AG04450 (cell line): ENCODE measurements around the gene SF3B5. TPM values are rescaled to one million over a fixed set of nuclear protein-coding genes. Genes with fewer than 3 reads are reported as not detected.

Experiments
- CTCF ChIA-PET: fragments of 300-600, 350-600 bp; formaldehyde crosslinking; extraction: SDS; loops from one replicate; lab custom pipeline; 2022; ENCODE audit warnings: antibody characterized with exemption, inconsistent platforms; lab: Charles Lee
- POLR2A ChIA-PET: fragments of 350-600 bp; formaldehyde crosslinking; extraction: SDS; loops from one replicate; lab custom pipeline; 2021; ENCODE audit warnings: antibody characterized with exemption, inconsistent platforms; lab: Yijun Ruan, JAX
- DNase-seq: peaks from one replicate; pipeline ENCODE4 v3.0.0-alpha.2; 2011; ENCODE audit warnings: low read depth, low spot score
- H3K27ac ChIP-seq: one replicate; pipeline ENCODE4 v1.5.1; 2012; ENCODE audit warnings: low read depth, low read length, control low read depth
- H3K27me3 ChIP-seq: one replicate; pipeline ENCODE4 v1.6.0; 2012; ENCODE audit warnings: low read length; ENCODE audit not compliant: control insufficient read depth, insufficient read depth
- H3K4me3 ChIP-seq: 2 replicates; pipeline ENCODE4 v1.5.1; 2011; ENCODE audit warnings: mild to moderate bottlenecking, low read depth, low read length, control low read depth
- H3K9me3 ChIP-seq: 2 replicates; pipeline ENCODE4 v1.5.1; 2012; ENCODE audit warnings: low read length; ENCODE audit not compliant: control insufficient read depth, insufficient read depth
- CTCF ChIP-seq: IDR thresholded peaks from 2 replicates; pipeline ENCODE4 v1.5.1; 2011; ENCODE audit warnings: low read depth, low read length, control low read depth, inconsistent platforms
- polyA plus RNA-seq: library from polyadenylated mRNA; depleted of rRNA; stranded (reverse); fragments of >200 nt; gene quantifications from 2 replicates; pipeline ENCODE4 v1.2.3, GENCODE V29; 2011

SF3B5 gene
- polyA plus RNA-seq, 1 experiment: 152 TPM

- no peak overlapping the region for H3K27ac ChIP-seq
These were observed 28.5 kb upstream of the SF3B5 start for GRCh38 chr6:144123836-144124235.

DNA sequence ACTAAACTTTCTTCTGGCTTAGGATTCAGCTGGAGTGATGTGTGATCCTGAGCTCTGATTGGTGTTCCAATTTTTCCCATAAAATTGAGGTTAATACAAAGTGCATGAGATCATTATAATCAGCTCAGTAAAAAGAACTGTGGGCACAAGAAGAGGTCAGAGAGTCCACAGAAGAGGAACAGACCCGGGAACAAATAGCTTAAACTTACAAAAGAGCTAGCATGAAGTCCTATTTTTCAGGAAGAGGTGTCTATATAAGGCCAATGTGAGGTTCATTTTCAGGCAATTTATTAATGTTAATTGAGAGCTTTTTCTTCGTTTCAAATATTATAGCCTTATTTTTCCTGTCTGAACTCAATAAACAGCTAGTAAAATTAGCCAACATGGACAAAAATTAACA lies 28.0 kb upstream of the SF3B5 start:
- CTCF ChIA-PET: interaction anchor here (0.6 kb wide), 1 partner anchor 21 kb away, joined by 3 read pairs; no protein-coding TSS in a partner anchor
- no peaks in the 10 kb centered on the region for H3K9me3 ChIP-seq
- no peak for TF ChIP-seq CTCF
- no peak for DNase-seq
- no peak overlapping the region for H3K27ac ChIP-seq
- POLR2A ChIA-PET: no interaction called here
- no peaks in the 10 kb centered on the region for H3K27me3 ChIP-seq
- no peak overlapping the region for H3K4me3 ChIP-seq

More at GRCh38 chr6:144123836-144124235, 28.5 kb upstream of the SF3B5 start:
- no peaks in the 10 kb centered on the region for H3K27me3 ChIP-seq
- no peak overlapping the region for H3K4me3 ChIP-seq
- CTCF ChIA-PET: interaction anchor here (0.6 kb wide), 1 partner anchor 21 kb away, joined by 3 read pairs; no protein-coding TSS in a partner anchor
- POLR2A ChIA-PET: no interaction called here
- DNase-seq: no peak
- H3K9me3 ChIP-seq: no peaks in the 10 kb centered on the region
- no peak for TF ChIP-seq CTCF

DNA sequence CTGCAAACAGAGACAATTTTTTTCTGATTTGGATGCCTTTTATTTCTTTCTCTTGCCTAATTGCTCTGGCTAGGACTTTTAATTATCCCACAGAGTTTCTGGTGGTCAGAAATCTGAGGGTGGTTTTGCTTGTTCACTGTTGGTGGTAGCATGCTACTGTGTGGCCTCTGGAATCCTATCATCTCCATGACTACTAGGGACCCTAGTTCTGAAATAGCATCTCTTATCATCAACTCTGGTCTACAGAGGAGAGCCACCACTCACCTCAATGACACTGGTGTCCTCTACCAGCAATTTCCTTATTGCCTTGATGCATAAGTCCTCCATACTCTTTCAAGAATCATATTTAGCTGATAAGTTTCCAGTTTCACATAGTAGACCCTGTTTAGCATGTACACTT lies 27.5 kb upstream of the SF3B5 start:
- DNase-seq: no peak
- ChIA-PET CTCF (no interaction called here), POLR2A (no interaction called here)
- TF ChIP-seq CTCF: no peak
- Histone ChIP-seq H3K4me3 (no peak overlapping the region), H3K27me3 (no peaks in the 10 kb centered on the region), H3K9me3 (no peaks in the 10 kb centered on the region), H3K27ac (no peak overlapping the region)

DNA sequence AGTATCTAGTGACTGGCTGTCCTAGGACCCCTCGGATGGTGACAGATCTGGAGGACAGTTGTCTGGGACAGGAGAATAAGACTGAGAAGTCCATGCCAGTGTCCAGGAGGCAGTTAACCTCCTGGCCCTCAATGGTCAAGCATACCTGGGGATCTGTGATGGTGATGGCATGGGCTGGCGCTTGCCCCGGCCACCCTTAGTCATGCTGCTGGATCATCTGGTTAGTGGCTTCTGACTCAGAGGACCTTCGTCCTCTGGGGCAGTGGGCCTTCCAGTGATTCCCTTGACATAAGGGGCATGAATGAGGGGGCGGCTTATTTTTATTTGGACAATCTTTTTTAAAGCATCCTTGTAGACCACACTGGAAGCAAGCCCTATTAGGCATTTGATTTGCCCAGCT lies 24.0 kb upstream of the SF3B5 start:
- POLR2A ChIA-PET: no interaction called here
- no peak for TF ChIP-seq CTCF
- CTCF ChIA-PET: no interaction called here
- H3K27me3 ChIP-seq: no peaks in the 10 kb centered on the region
- H3K4me3 ChIP-seq: no peak overlapping the region
- H3K9me3 ChIP-seq: no peaks in the 10 kb centered on the region
- DNase-seq: no peak
- no peak overlapping the region for H3K27ac ChIP-seq

DNA sequence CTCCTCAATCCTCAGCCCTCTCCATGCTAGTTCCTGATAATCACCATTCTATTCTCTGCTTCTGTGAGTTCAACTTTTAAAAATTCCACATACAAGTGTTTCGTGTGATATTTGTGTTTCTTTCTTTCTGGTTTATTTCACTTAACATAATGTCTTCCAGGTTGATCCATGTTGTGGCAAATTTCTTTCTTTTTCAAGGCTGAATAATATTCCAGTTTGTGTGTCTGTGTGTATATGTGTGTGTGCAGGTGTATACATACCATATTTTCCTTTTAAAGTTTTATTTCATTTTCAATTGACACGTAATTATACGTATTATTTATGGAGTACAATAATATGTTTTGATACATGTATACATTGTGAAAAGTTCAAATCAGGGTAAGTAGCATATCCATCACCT lies 19.8 kb upstream of the SF3B5 start:
- peaks cover under 1% of the 10 kb centered on the region for H3K27me3 ChIP-seq
- no peak overlapping the region for H3K27ac ChIP-seq
- POLR2A ChIA-PET: no interaction called here
- no peaks in the 10 kb centered on the region for H3K9me3 ChIP-seq
- no peak for TF ChIP-seq CTCF
- CTCF ChIA-PET: interaction anchor here (1.7 to 1.8 kb wide), 2 partner anchors 10 to 104 kb away, joined by 5 to 8 read pairs; no protein-coding TSS in a partner anchor
- DNase-seq: no peak
- no peak overlapping the region for H3K4me3 ChIP-seq
